ENCODE data around the gene MAML3. TPM values are rescaled to one million over a fixed set of nuclear protein-coding genes. Genes with fewer than 3 reads are reported as not detected.

The MAML3 gene
- total RNA-seq, 4 donors from 2014 or later: 2.4 to 50.5 (median 17.8) TPM

- intact Hi-C loops (cut with DNase I; ENCODE audit: low total_unique reads): no loop called here
- DNase-seq: no peak
- Histone ChIP-seq H3K9me3 (no peaks in the 10 kb centered on the region), H3K36me3 (no peaks in the 10 kb centered on the region), H3K4me3 (no peak overlapping the region), H3K27ac (no peak overlapping the region), H3K4me1 (no peaks in the 10 kb centered on the region), H3K27me3 (no peaks in the 10 kb centered on the region)
- TF ChIP-seq CTCF (IDR thresholded peaks at IDR 0.05) (no peak), POLR2A (IDR thresholded peaks at IDR 0.05) (no peak)
Measured at GRCh38 chr4:139875411-139875825, 278.6 kb downstream of the MAML3 start.

- DNase-seq: no peak
- Histone ChIP-seq H3K4me3 (no peak overlapping the region), H3K27ac (no peak overlapping the region), H3K4me1 (no peaks in the 10 kb centered on the region), H3K27me3 (no peaks in the 10 kb centered on the region), H3K36me3 (no peaks in the 10 kb centered on the region), H3K9me3 (no peaks in the 10 kb centered on the region)
- intact Hi-C loops (cut with DNase I; ENCODE audit: low total_unique reads): no loop called here
- TF ChIP-seq POLR2A (IDR thresholded peaks at IDR 0.05): no peak
- no peak for TF ChIP-seq CTCF (IDR thresholded peaks at IDR 0.05)
Measured at GRCh38 chr4:139873111-139873860, 280.7 kb downstream of the MAML3 start.

- no peak overlapping the region for H3K27ac ChIP-seq
- H3K27me3 ChIP-seq: no peaks in the 10 kb centered on the region
- no peak for TF ChIP-seq POLR2A (IDR thresholded peaks at IDR 0.05)
- intact Hi-C loops (cut with DNase I; ENCODE audit: low total_unique reads): no loop called here
- H3K36me3 ChIP-seq: no peaks in the 10 kb centered on the region
- no peak overlapping the region for H3K4me3 ChIP-seq
- H3K9me3 ChIP-seq: no peaks in the 10 kb centered on the region
- no peak for DNase-seq
- H3K4me1 ChIP-seq: no peaks in the 10 kb centered on the region
Measured at GRCh38 chr4:139872274-139872673, 281.7 kb downstream of the MAML3 start.

GRCh38 chr4:139869810-139870209 lies 284.2 kb downstream of the MAML3 start:
- Histone ChIP-seq H3K4me3 (no peak overlapping the region), H3K27ac (no peak overlapping the region), H3K27me3 (no peaks in the 10 kb centered on the region), H3K9me3 (no peaks in the 10 kb centered on the region), H3K36me3 (no peaks in the 10 kb centered on the region), H3K4me1 (no peaks in the 10 kb centered on the region)
- TF ChIP-seq CTCF (IDR thresholded peaks at IDR 0.05): no peak
- no peak for TF ChIP-seq POLR2A (IDR thresholded peaks at IDR 0.05)
- intact Hi-C loops (cut with DNase I; ENCODE audit: low total_unique reads): no loop called here
- DNase-seq: no peak

GRCh38 chr4:139866276-139866962 lies 287.6 kb downstream of the MAML3 start:
- no peak for TF ChIP-seq POLR2A (IDR thresholded peaks at IDR 0.05)
- no peak for TF ChIP-seq CTCF (IDR thresholded peaks at IDR 0.05)
- no peaks in the 10 kb centered on the region for H3K36me3 ChIP-seq
- no peak overlapping the region for H3K4me3 ChIP-seq
- no peaks in the 10 kb centered on the region for H3K4me1 ChIP-seq
- DNase-seq: no peak
- peak overlapping the region; percentile 4 to 20 for H3K27ac ChIP-seq
- H3K9me3 ChIP-seq: no peaks in the 10 kb centered on the region
- intact Hi-C loops (cut with DNase I; ENCODE audit: low total_unique reads): no loop called here
- H3K27me3 ChIP-seq: no peaks in the 10 kb centered on the region

Measured in uterus (tissue), 4 donors.